H1 (cell line): Measurements from ENCODE around the gene CELSR3. TPM values are rescaled to one million over a fixed set of nuclear protein-coding genes. Genes with fewer than 3 reads are reported as not detected.

Experiments
- CTCF ChIA-PET: fragments of 300-600 bp; sonication (Branson Sonifier 250); formaldehyde crosslinking; loops from one replicate; lab custom pipeline; 2021; ENCODE audit not compliant: partially characterized antibody; lab: Charles Lee
- POLR2A ChIA-PET: fragments of 300-600 bp; sonication (Branson Sonifier 250); formaldehyde crosslinking; loops from one replicate; lab custom pipeline; 2021; ENCODE audit warnings: inconsistent platforms; ENCODE audit not compliant: partially characterized antibody; lab: Charles Lee
- DNase-seq, 2 experiments: peaks; one replicate each; pipeline versions ENCODE4 v3.0.0 to v3.0.0-alpha.2; 2010 to 2022; ENCODE audit warnings: low spot score in 2 of 2, low read depth in 1 of 2, mixed read lengths in 1 of 2
- FAIRE-seq: peaks from 2 replicates; lab custom pipeline; 2011; peaks lifted over from hg19 to GRCh38; lab: Jason Lieb, UNC
- H2AFZ ChIP-seq: 2 replicates; pipeline ENCODE4 v1.8.1; 2012; ENCODE audit warnings: low read length, inconsistent platforms
- H2AK5ac ChIP-seq: 2 replicates; pipeline ENCODE4 v1.6.1; 2013; ENCODE audit warnings: low read depth, low read length
- H2BK120ac ChIP-seq: replicated peaks from 2 replicates; pipeline ENCODE3; 2013; ENCODE audit warnings: low read depth, low read length, inconsistent platforms
- H2BK12ac ChIP-seq: 2 replicates; pipeline ENCODE4 v1.6.1; 2013; ENCODE audit warnings: low read depth, low read length
- H2BK15ac ChIP-seq: 2 replicates; pipeline ENCODE4 v1.6.1; 2013; ENCODE audit warnings: low read length
- H2BK20ac ChIP-seq: 2 replicates; pipeline ENCODE4 v1.6.1; 2013; ENCODE audit warnings: low read length
- H2BK5ac ChIP-seq: 2 replicates; pipeline ENCODE4 v1.6.1; 2013; ENCODE audit warnings: low read depth, low read length
- H3K14ac ChIP-seq: 2 replicates; pipeline ENCODE4 v1.6.1; 2013; ENCODE audit warnings: inconsistent platforms; ENCODE audit not compliant: insufficient read length
- H3K18ac ChIP-seq: 2 replicates; pipeline ENCODE4 v1.6.1; 2013; ENCODE audit warnings: low read length; ENCODE audit errors: extremely low read depth
- H3K23ac ChIP-seq: 2 replicates; pipeline ENCODE4 v1.6.1; 2013; ENCODE audit warnings: inconsistent platforms; ENCODE audit not compliant: insufficient read length
- H3K23me2 ChIP-seq: 2 replicates; pipeline ENCODE4 v1.6.1; 2013; ENCODE audit warnings: low read depth, low read length
- H3K27ac ChIP-seq: 2 replicates; pipeline ENCODE4 v1.6.1; 2011; ENCODE audit warnings: low read depth, low read length, inconsistent platforms
- H3K27me3 ChIP-seq, 4 experiments: replicated peaks in 1 of 4; 1 replicate in 1 of 4; 2 replicates in 3 of 4; pipeline versions ENCODE4 v1.6.1 to v1.8.1; 2011 to 2013; ENCODE audit warnings: low read length in 3 of 4, mild to moderate bottlenecking in 3 of 4, inconsistent platforms in 2 of 4, mixed read lengths in 2 of 4, moderate library complexity in 1 of 4; ENCODE audit not compliant: control insufficient read depth in 3 of 4, insufficient read depth in 3 of 4; ENCODE audit errors: extremely low read depth in 1 of 4
- H3K36me3 ChIP-seq, 4 experiments: 2 replicates each; pipeline versions ENCODE4 v1.6.1 to v1.8.1; 2011 to 2013; ENCODE audit warnings: mild to moderate bottlenecking in 4 of 4, low read length in 3 of 4, moderate library complexity in 2 of 4, control low read depth in 1 of 4, inconsistent platforms in 1 of 4; ENCODE audit not compliant: insufficient read depth in 4 of 4, control insufficient read depth in 2 of 4
- H3K4ac ChIP-seq: replicated peaks from 2 replicates; pipeline ENCODE3; 2013; ENCODE audit warnings: low read length, low read depth, mixed read lengths, inconsistent platforms; ENCODE audit not compliant: insufficient read length
- H3K4me1 ChIP-seq, 4 experiments: replicated peaks in 1 of 4; 1 replicate in 1 of 4; 2 replicates in 3 of 4; pipeline versions ENCODE4 v1.6.1 to v1.8.1; 2011 to 2013; ENCODE audit warnings: low read length in 3 of 4, inconsistent platforms in 2 of 4, mixed read lengths in 1 of 4; ENCODE audit not compliant: insufficient read depth in 4 of 4, control insufficient read depth in 3 of 4
- H3K4me2 ChIP-seq, 2 experiments: 2 replicates each; pipeline versions ENCODE4 v1.6.1 to v1.8.1; 2011 to 2013; ENCODE audit warnings: low read depth in 2 of 2, low read length in 2 of 2, control low read depth in 1 of 2, inconsistent platforms in 1 of 2, mild to moderate bottlenecking in 1 of 2; ENCODE audit not compliant: insufficient read depth in 1 of 2
- H3K4me3 ChIP-seq, 4 experiments: fragments of 200-600, 300-600 bp in 1 of 4; sonication (generic), shearing (Covaris generic), sonication (Bioruptor Twin) in 1 of 4; 2 replicates each; pipeline versions ENCODE4 v1.5.1 to v1.8.1; 2011 to 2016; ENCODE audit warnings: low read length in 4 of 4, low read depth in 3 of 4, control low read depth in 2 of 4, inconsistent platforms in 2 of 4, mild to moderate bottlenecking in 2 of 4, mixed read lengths in 1 of 4, moderate library complexity in 1 of 4; ENCODE audit not compliant: insufficient read depth in 2 of 4; ENCODE audit errors: extremely low read depth in 1 of 4
- H3K56ac ChIP-seq: replicated peaks from 2 replicates; pipeline ENCODE3; 2013; ENCODE audit warnings: low read depth, mild to moderate bottlenecking, mixed read lengths, low read length, inconsistent platforms; ENCODE audit not compliant: insufficient read length
- H3K79me1 ChIP-seq: 2 replicates; pipeline ENCODE4 v1.6.1; 2013; ENCODE audit warnings: low read depth, low read length, control low read depth
- H3K79me2 ChIP-seq, 2 experiments: 2 replicates each; pipeline versions ENCODE4 v1.6.1 to v1.8.1; 2012 to 2013; ENCODE audit warnings: low read length in 2 of 2, mild to moderate bottlenecking in 2 of 2, inconsistent platforms in 1 of 2; ENCODE audit not compliant: insufficient read depth in 2 of 2, control insufficient read depth in 1 of 2
- H3K9ac ChIP-seq, 4 experiments: replicated peaks in 1 of 4; 1 replicate in 1 of 4; 2 replicates in 3 of 4; pipeline versions ENCODE4 v1.6.1 to v1.8.1; 2011 to 2013; ENCODE audit warnings: low read depth in 3 of 4, low read length in 3 of 4, control low read depth in 2 of 4, mild to moderate bottlenecking in 2 of 4, moderate library complexity in 2 of 4, inconsistent platforms in 1 of 4; ENCODE audit errors: extremely low read depth in 1 of 4
- H3K9me3 ChIP-seq, 2 experiments: 2 replicates each; pipeline versions ENCODE4 v1.6.1 to v1.8.1; 2012 to 2013; ENCODE audit warnings: mild to moderate bottlenecking in 2 of 2, moderate library complexity in 2 of 2, control low read depth in 1 of 2, inconsistent platforms in 1 of 2, low read depth in 1 of 2, low read length in 1 of 2, mixed read lengths in 1 of 2; ENCODE audit not compliant: insufficient read depth in 2 of 2
- H4K20me1 ChIP-seq, 2 experiments: replicated peaks in 1 of 2; 2 replicates each; pipeline versions ENCODE3 to v1.8.1; 2011 to 2013; ENCODE audit warnings: inconsistent platforms in 2 of 2, low read length in 2 of 2, mild to moderate bottlenecking in 1 of 2; ENCODE audit not compliant: insufficient read depth in 2 of 2, control insufficient read depth in 1 of 2
- H4K5ac ChIP-seq: 2 replicates; pipeline ENCODE4 v1.6.1; 2013; ENCODE audit warnings: low read length, low read depth, mixed read lengths, inconsistent platforms; ENCODE audit not compliant: insufficient read length
- H4K8ac ChIP-seq: 2 replicates; pipeline ENCODE4 v1.8.0; 2013; ENCODE audit warnings: mild to moderate bottlenecking, moderate library complexity, low read length, inconsistent platforms; ENCODE audit not compliant: insufficient read depth; ENCODE audit errors: extremely low read depth
- H4K91ac ChIP-seq: replicated peaks from 2 replicates; pipeline ENCODE3; 2013; ENCODE audit warnings: low read length, mixed read lengths, inconsistent platforms; ENCODE audit not compliant: insufficient read length
- ATF2 ChIP-seq: IDR thresholded peaks from 2 replicates; pipeline ENCODE4 v1.6.1; 2012; ENCODE audit warnings: low read length, inconsistent platforms
- CBX8 ChIP-seq: fragments of 300-800, 300-1000 bp; sonication (generic); IDR thresholded peaks from 2 replicates; pipeline ENCODE4 v1.7.1; 2016; ENCODE audit warnings: low read depth, low read length, borderline replicate concordance
- CHD2 ChIP-seq: IDR thresholded peaks from 2 replicates; pipeline ENCODE4 v1.6.1; 2012; ENCODE audit warnings: low read length, improper control_type of control experiment
- E2F6 ChIP-seq: IDR thresholded peaks from 2 replicates; pipeline ENCODE4 v1.6.1; 2012; ENCODE audit warnings: inconsistent platforms
- FOSL1 ChIP-seq: IDR thresholded peaks from 2 replicates; pipeline ENCODE4 v1.6.1; 2011; ENCODE audit warnings: mild to moderate bottlenecking, low read depth, low read length, moderate library complexity; ENCODE audit not compliant: insufficient read depth
- KDM4A ChIP-seq: IDR thresholded peaks from one replicate; pipeline ENCODE4 v1.7.1; 2012; ENCODE audit warnings: low read depth, mild to moderate bottlenecking, moderate library complexity, low read length, inconsistent platforms; ENCODE audit not compliant: severe bottlenecking
- RAD21 ChIP-seq, 2 experiments: IDR thresholded peaks in 1 of 2; conservative IDR thresholded peaks in 1 of 2; 2 replicates each; pipeline ENCODE4 v1.6.1; 2011; ENCODE audit warnings: low read depth in 2 of 2, low read length in 2 of 2, improper control_type of control experiment in 1 of 2, inconsistent platforms in 1 of 2, mild to moderate bottlenecking in 1 of 2, moderate library complexity in 1 of 2
- SP2 ChIP-seq: IDR thresholded peaks from 2 replicates; pipeline ENCODE4 v1.6.1; 2012; ENCODE audit warnings: mild to moderate bottlenecking, low read length, inconsistent platforms
- SUZ12 ChIP-seq: fragments of 200-600 bp; sonication (generic); IDR thresholded peaks from 2 replicates; pipeline ENCODE4 v1.6.1; 2012; ENCODE audit warnings: mild to moderate bottlenecking, inconsistent platforms, low read length, moderate library complexity, mixed read lengths
- TBP ChIP-seq: IDR thresholded peaks from 2 replicates; pipeline ENCODE4 v1.6.1; 2011; ENCODE audit warnings: low read depth, low read length, improper control_type of control experiment
- WGBS, 2 experiments: shearing (Covaris generic) in 1 of 2; methylation state at CpG; one replicate each; pipeline versions ENCODE4 v1.1.6 to v1.1.7; 2013 to 2015; ENCODE audit warnings: low lambda C conversion rate in 2 of 2, mixed read lengths in 2 of 2, inconsistent platforms in 1 of 2, low coverage in 1 of 2, missing lambda C conversion rate in 1 of 2; ENCODE audit not compliant: insufficient replicate concordance in 2 of 2, insufficient coverage in 1 of 2, insufficient read length in 1 of 2; ENCODE audit errors: extremely low coverage in 1 of 2, missing lambda C conversion rate in 1 of 2; 5-methylcytosine and 5-hydroxymethylcytosine counted together
- polyA plus RNA-seq, 7 experiments: library from polyadenylated mRNA; depleted of rRNA in 3 of 7; stranded (reverse) in 5 of 7; unstranded in 2 of 7; fragments of >200 nt in 5 of 7; fragments of 200-250 nt in 2 of 7; gene quantifications; 1 replicate in 5 of 7; 2 replicates in 1 of 7; 4 replicates in 1 of 7; pipeline versions ENCODE4 v1.2.1 to v1.2.3, GENCODE V29; 2011 to 2013; ENCODE audit warnings: missing spikeins in 2 of 7, mixed read lengths in 2 of 7
- total RNA-seq: library from RNA; stranded (reverse); fragmentation: NEBNext Ultra II Directional; extraction: Animal tissue kit (Norgen Biotek cat#: 25700); gene quantifications from 2 replicates; pipeline ENCODE4 v1.2.1, GENCODE V29; 2021

CELSR3 gene
- total and polyA plus RNA-seq, 2 of the 8 experiments (the other 6 are each of a cell fraction or from before 2014, with no cell fraction given), result 11.6 to 29.5 TPM

GRCh38 chr3:48596157-48596556, 66.5 kb downstream of the CELSR3 start:
- H3K9ac ChIP-seq, result no peak overlapping the region
- H3K14ac ChIP-seq, result no peak overlapping the region
- peak overlapping the region; percentile 3; the same call in 1 of the 2 replicates for H4K8ac ChIP-seq
- POLR2A ChIA-PET, result interaction anchor here (0.7 to 5.1 kb wide), 14 partner anchors 9 to 167 kb away, joined by 3 to 23 read pairs (median 6); partner anchors contain the start of genes CELSR3, PLXNB1, SLC26A6 and UCN2
- no peak overlapping the region for H4K5ac ChIP-seq
- peaks cover 3 to 18% (median 15%) of the 10 kb centered on the region in 4 experiments; a peak in 6 of 7 replicates for H3K4me1 ChIP-seq
- peaks cover 1% of the 10 kb centered on the region; the same call in 1 of the 2 replicates for H3K23me2 ChIP-seq
- DNase-seq (no peak), FAIRE-seq (no peak)
- H3K9me3 ChIP-seq, result no peaks in the 10 kb centered on the region
- CTCF ChIA-PET, result interaction anchor here (0.6 to 1.3 kb wide), 4 partner anchors 11 to 68 kb away, joined by 3 to 6 read pairs (median 4); partner anchors contain the start of gene SLC26A6
- no peak overlapping the region for H3K23ac ChIP-seq
- no peak overlapping the region for H2BK120ac ChIP-seq
- no peak overlapping the region for H3K27ac ChIP-seq
- no peak overlapping the region for H3K4me3 ChIP-seq
- 0 out of 2 replicates have a peak overlapping the region, but pooled peaks have one; percentile 53 for H2AK5ac ChIP-seq
- H2BK15ac ChIP-seq, result no peak overlapping the region; the same call in 1 of the 2 replicates
- H2BK20ac ChIP-seq, result no peak overlapping the region
- no peak overlapping the region for H3K56ac ChIP-seq
- peaks cover 0 to 6% (median 0%) of the 10 kb centered on the region in 4 experiments; a peak in 4 of 7 replicates for H3K27me3 ChIP-seq
- H3K4ac ChIP-seq, result no peak overlapping the region
- H2BK12ac ChIP-seq, result 0 out of 2 replicates have a peak overlapping the region, but pooled peaks have one; percentile 39
- peak overlapping the region; percentile 75; the same call in 1 of the 2 replicates for H2BK5ac ChIP-seq
- H4K91ac ChIP-seq, result no peak overlapping the region
- WGBS, 2 experiments, result 86% methylated on average over 5 of the region's 5 CpGs; no CpG with 5 or more reads in 1 of the 2 experiments
- peaks cover 0 to 27% of the 10 kb centered on the region in 2 experiments for H4K20me1 ChIP-seq
- H3K79me2 ChIP-seq, result no peaks in the 10 kb centered on the region
- H3K36me3 ChIP-seq, result peaks cover 24 to 29% (median 26%) of the 10 kb centered on the region in 4 experiments
- no peak overlapping the region; the same call in 1 of the 2 replicates for H3K18ac ChIP-seq
- H3K79me1 ChIP-seq, result no peaks in the 10 kb centered on the region
- H3K4me2 ChIP-seq, result peak overlapping the region in 1 of 2 experiments; percentile 36; a peak in 2 of 4 replicates
- H2AFZ ChIP-seq, result no peak overlapping the region
- no peak for TF ChIP-seq SP2
- TF ChIP-seq SUZ12, result no peak
- no peak for TF ChIP-seq ATF2
- no peak for TF ChIP-seq RAD21 (IDR thresholded peaks at IDR 0.05 in 1 of 2, conservative IDR thresholded peaks at IDR 0.05 in 1 of 2; ENCODE audit: low read depth in 2 of 2, low read length in 2 of 2)
- TF ChIP-seq E2F6, result no peak
- no peak for TF ChIP-seq TBP
- no peak for TF ChIP-seq CBX8
- no peak for TF ChIP-seq KDM4A
- TF ChIP-seq FOSL1, result no peak
- no peak for TF ChIP-seq CHD2
